SU-DHL-6 (cell line): Measurements from ENCODE around the gene TBC1D8.

Experiments
- EZH2phosphoT487 ChIP-seq: fragments of 200-600 bp; sonication (generic), shearing (Covaris generic); conservative IDR thresholded peaks from 2 replicates; pipeline ENCODE4 v1.6.1; 2018; ENCODE audit warnings: mild to moderate bottlenecking, antibody characterized with exemption, low read length, moderate library complexity, mixed read lengths
- TF ChIP-seq, protein P1 (sequence below): fragments of 200-600 bp; sonication (generic); IDR thresholded peaks from one replicate; pipeline ENCODE4 v1.5.1; 2017; ENCODE audit warnings: antibody characterized with exemption, mild to moderate bottlenecking, low read length, moderate library complexity; ENCODE audit not compliant: insufficient read depth, poor library complexity, severe bottlenecking

DNA sequence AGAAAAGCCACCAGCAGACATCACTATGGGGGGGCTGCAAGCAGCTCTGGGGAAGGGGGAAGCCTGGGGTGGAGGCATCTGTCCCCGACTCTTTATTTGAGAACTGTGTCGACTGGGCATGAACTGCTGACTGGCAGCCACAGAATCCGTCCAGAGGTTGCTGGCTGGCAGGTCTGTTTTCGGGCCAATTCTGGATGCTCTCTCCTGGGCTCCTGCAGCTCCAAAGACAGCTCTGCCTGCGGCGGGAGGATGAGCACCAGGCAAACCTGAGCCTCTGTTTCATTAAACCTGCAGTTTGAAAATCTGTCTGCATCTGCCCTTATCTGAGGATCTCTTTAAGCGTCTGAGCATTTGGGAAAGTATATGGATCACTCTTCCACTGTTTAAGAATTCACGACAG, 183.5 kb downstream of the TBC1D8 start:
- TF ChIP-seq, protein P1, sequence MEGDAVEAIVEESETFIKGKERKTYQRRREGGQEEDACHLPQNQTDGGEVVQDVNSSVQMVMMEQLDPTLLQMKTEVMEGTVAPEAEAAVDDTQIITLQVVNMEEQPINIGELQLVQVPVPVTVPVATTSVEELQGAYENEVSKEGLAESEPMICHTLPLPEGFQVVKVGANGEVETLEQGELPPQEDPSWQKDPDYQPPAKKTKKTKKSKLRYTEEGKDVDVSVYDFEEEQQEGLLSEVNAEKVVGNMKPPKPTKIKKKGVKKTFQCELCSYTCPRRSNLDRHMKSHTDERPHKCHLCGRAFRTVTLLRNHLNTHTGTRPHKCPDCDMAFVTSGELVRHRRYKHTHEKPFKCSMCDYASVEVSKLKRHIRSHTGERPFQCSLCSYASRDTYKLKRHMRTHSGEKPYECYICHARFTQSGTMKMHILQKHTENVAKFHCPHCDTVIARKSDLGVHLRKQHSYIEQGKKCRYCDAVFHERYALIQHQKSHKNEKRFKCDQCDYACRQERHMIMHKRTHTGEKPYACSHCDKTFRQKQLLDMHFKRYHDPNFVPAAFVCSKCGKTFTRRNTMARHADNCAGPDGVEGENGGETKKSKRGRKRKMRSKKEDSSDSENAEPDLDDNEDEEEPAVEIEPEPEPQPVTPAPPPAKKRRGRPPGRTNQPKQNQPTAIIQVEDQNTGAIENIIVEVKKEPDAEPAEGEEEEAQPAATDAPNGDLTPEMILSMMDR, result no peak
- TF ChIP-seq EZH2phosphoT487, result no peak
